ENCODE measurements around the gene PHKB. TPM values are rescaled to one million over a fixed set of nuclear protein-coding genes. Genes with fewer than 3 reads are reported as not detected.
"Not testable (repeated sequence)": the region's sequence is repeated elsewhere in the genome, so short reads cannot be mapped to it uniquely, and the experiment has no call there.

Gene PHKB
- 10 to 100 TPM; 73.7 to 88.5 (median 85.8) TPM for polyA plus RNA-seq (ENCODE audit: insufficient read length in 3 of 3)
- long read RNA-seq, donor 1, partial matches to known transcripts: 11 of 11 reads
- long read RNA-seq, donor 1, other reads (novel, unspliced or antisense): 0 of 11 reads
- long read RNA-seq, donor 2, full-length matches to known transcripts: 3 of 3 reads
- long read RNA-seq, donor 2, partial matches to known transcripts: 0 of 3 reads
- long read RNA-seq, donor 2, other reads (novel, unspliced or antisense): 0 of 3 reads
- long read RNA-seq, donor 3, full-length matches to known transcripts: 8 of 54 reads
- long read RNA-seq, donor 3, partial matches to known transcripts: 46 of 54 reads
- long read RNA-seq, donor 3, other reads (novel, unspliced or antisense): 0 of 54 reads
- long read RNA-seq, donor 4, partial matches to known transcripts: 38 of 39 reads
- long read RNA-seq, donor 4, other reads (novel, unspliced or antisense): 0 of 39 reads
- long read RNA-seq, donor 5: 0 reads
- long read RNA-seq, donor 6, full-length matches to known transcripts: 2 of 2 reads
- long read RNA-seq, donor 6, partial matches to known transcripts: 0 of 2 reads
- long read RNA-seq, donor 6, other reads (novel, unspliced or antisense): 0 of 2 reads
- long read RNA-seq, donor 7, full-length matches to known transcripts: 1 of 1 reads
- long read RNA-seq, donor 7, partial matches to known transcripts: 0 of 1 reads
- long read RNA-seq, donor 7, other reads (novel, unspliced or antisense): 0 of 1 reads
- long read RNA-seq, donor 8: 0 reads
- long read RNA-seq, donor 9, full-length matches to known transcripts: 3 of 3 reads
- long read RNA-seq, donor 9, partial matches to known transcripts: 0 of 3 reads
- long read RNA-seq, donor 9, other reads (novel, unspliced or antisense): 0 of 3 reads
- long read RNA-seq, donor 10, partial matches to known transcripts: 48 of 49 reads
- long read RNA-seq, donor 10, other reads (novel, unspliced or antisense): 0 of 49 reads
- long read RNA-seq, donor 11: 0 reads
- long read RNA-seq, donor 12, full-length matches to known transcripts: 1 of 16 reads
- long read RNA-seq, donor 12, partial matches to known transcripts: 15 of 16 reads
- long read RNA-seq, donor 12, other reads (novel, unspliced or antisense): 0 of 16 reads
- long read RNA-seq, donor 13: 0 reads
- long read RNA-seq, donor 14, partial matches to known transcripts: 0 of 6 reads
- long read RNA-seq, donor 14, other reads (novel, unspliced or antisense): 5 of 6 reads
- long read RNA-seq, donor 15, partial matches to known transcripts: 0 of 2 reads
- long read RNA-seq, donor 15, other reads (novel, unspliced or antisense): 0 of 2 reads
- long read RNA-seq, donor 16, partial matches to known transcripts: 11 of 15 reads
- long read RNA-seq, donor 16, other reads (novel, unspliced or antisense): 0 of 15 reads

DNA sequence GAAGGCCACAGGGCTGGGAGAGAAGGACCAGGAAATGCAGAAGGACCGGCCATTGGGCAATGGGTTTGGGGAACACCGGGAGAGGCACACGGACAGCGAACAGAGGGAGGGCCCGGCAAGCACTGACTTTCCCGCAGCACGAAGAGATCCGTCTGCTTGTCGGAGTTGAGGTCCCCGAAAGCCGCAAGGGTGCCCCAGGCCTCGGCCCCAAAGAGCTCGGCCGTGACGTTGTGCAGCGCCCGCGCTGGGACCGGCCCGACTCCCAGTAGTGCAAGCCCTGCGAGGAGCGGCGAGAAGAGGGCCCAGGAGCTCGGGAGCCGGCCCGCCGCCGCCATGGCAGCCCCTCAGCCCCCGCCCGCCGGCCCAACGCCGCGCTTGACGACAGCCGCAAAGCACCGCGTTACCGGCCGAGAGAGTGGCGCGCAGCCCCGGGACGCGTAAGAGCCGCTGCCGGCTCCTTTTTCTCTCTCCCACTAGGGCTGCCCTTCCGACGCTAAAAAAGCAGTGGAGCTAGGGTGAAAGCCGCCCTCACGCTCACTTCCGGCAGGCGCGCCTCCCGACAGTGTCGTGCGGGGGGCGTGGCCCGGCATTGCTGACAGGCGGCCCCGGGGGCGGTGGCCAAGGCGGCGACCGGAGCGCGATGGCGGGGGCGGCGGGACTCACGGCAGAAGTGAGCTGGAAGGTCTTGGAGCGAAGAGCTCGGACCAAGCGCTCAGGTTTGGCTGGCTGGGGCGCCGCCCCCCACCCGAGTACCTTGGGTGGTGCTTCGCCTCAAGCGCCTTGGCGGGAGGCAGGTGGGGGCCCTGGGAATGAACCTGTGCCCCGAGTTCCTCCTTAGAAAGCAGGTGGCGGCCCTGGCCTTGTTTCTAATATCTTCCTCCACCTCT is at the start of gene PHKB, which contains the start of gene ITFG1:
Gene PHKB, plus strand, starts transcription at position 621 of the 887 bp plus-strand sequence. Its CDS starts 20 bp downstream, at position 641.
Gene ITFG1, minus strand, starts transcription at position 353 of the 887 bp plus-strand sequence. Its CDS starts 18 bp downstream, at position 335.
- peak; percentile 69 to 92 (median 86) for DNase-seq (ENCODE audit: extremely low read depth in 1 of 11, low read depth in 9 of 11, low spot score in 4 of 11)

DNA sequence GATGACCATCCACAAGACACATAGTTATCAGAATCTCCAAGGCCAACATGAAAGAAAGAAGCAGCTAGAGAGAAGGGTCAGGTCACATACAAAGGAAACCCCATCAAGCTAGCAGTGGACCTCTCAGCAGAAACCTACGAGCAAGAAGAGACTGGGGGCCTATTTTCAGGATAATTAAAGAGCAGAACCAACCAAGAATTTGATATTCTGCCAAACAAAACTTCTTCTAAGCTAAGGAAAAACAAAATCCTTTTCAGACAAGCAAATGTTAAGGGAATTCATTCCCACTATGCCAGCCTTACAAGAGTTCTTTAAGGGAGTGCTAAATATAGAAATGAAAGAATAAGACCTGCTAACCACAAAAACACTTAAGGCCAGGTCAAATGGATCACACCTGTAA is 48.1 kb upstream of the PHKB start:
- no peak for DNase-seq (ENCODE audit: extremely low read depth in 1 of 11, low read depth in 9 of 11, low spot score in 4 of 11)

DNA sequence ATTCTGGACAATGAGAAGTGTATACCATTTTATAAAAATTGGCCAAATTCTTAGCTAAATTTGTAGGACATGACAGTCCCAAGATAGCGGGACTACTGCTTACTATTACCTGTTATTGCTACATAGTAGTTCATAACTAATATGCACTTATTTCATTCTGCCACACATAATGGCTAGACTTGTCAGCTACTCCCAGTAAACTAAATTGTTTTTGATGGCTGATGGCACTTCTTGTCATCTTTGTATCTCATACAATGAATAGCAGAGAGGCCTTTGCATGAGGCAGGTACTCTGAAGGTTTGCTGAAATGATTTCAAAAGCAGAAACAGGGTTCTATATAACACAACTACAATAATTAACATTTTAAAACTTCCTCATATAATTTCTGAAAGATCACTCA is 44.3 kb upstream of the PHKB start:
- DNase-seq (ENCODE audit: extremely low read depth in 1 of 11, low read depth in 9 of 11, low spot score in 4 of 11): no peak

- no peak for DNase-seq (ENCODE audit: extremely low read depth in 1 of 11, low read depth in 9 of 11, low spot score in 4 of 11)
Measured at GRCh38 chr16:47424846-47425245, 36.3 kb upstream of the PHKB start.

- DNase-seq (ENCODE audit: extremely low read depth in 1 of 11, low read depth in 9 of 11, low spot score in 4 of 11): no peak
Measured at GRCh38 chr16:47426806-47427205, 34.3 kb upstream of the PHKB start.

DNA sequence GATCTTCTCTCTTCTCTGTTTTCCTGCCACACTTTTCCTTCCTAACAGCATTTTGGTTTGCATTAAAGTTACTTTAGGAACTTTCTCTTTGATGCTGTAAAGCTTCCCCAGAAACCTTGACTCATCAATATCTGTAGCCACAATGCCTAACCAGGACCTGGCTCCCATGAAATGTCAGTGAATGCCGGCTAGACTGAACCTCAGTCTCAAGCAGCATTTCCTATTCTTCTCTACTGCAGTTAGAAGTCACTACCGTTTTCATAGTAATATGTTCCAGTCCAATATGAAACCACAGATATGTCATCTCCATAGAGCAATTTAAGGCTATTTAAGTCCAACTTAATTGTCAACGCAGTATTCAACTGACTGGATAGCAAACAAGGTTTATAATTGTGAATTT is 29.2 kb upstream of the PHKB start:
- DNase-seq (ENCODE audit: extremely low read depth in 1 of 11, low read depth in 9 of 11, low spot score in 4 of 11): no peak

- DNase-seq (ENCODE audit: extremely low read depth in 1 of 11, low read depth in 9 of 11, low spot score in 4 of 11): not testable (repeated sequence)
Measured at GRCh38 chr16:47434274-47434673, 26.9 kb upstream of the PHKB start.

DNA sequence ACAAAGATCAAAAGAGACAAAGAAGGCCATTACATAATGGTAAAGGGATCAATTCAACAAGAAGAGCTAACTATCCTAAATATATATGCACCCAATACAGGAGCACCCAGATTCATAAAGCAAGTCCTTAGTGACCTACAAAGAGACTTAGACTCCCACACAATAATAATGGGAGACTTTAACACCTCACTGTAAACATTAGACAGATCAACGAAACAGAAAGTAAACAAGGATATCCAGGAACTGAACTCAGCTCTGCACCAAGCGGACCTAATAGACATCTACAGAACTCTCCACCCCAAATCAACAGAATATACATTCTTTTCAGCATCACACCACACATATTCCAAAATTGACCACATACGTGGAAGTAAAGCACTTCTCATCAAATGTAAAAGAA is 21.1 kb upstream of the PHKB start:
- DNase-seq (ENCODE audit: extremely low read depth in 1 of 11, low read depth in 9 of 11, low spot score in 4 of 11): not testable (repeated sequence)

DNA sequence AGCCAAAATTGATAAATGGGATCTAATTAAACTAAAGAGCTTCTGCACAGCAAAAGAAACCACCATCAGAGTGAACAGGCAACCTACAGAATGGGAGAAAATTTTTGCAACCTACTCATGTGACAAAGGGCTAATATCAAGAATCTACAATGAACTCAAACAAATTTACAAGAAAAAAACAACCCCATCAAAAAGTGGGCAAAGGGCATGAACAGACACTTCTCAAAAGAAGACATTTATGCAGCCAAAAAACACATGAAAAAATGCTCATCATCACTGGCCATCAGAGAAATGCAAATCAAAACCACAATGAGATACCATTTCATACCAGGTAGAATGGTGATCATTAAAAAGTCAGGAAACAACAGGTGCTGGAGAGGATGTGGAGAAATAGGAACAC is 18.2 kb upstream of the PHKB start:
- not testable (repeated sequence) for DNase-seq (ENCODE audit: extremely low read depth in 1 of 11, low read depth in 9 of 11, low spot score in 4 of 11)

DNA sequence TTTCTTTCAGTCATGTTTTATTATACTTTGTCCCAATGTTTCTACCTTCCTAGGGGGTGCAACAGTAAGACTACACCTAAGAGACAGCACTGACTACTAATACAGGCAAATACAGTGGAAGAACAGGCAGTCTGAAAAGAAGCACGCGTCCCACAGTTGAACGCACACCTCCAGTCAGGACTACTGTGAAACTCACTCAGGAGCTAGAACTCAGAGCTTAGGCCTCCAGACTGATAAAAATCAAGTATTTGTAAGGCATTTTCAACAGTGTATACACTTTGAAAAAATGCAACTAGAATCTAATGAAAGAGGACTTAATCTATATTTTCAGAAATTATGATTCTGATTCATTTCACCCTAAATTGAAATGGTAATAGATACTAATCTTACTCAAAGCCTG is 14.7 kb upstream of the PHKB start:
- no peak for DNase-seq (ENCODE audit: extremely low read depth in 1 of 11, low read depth in 9 of 11, low spot score in 4 of 11)

DNA sequence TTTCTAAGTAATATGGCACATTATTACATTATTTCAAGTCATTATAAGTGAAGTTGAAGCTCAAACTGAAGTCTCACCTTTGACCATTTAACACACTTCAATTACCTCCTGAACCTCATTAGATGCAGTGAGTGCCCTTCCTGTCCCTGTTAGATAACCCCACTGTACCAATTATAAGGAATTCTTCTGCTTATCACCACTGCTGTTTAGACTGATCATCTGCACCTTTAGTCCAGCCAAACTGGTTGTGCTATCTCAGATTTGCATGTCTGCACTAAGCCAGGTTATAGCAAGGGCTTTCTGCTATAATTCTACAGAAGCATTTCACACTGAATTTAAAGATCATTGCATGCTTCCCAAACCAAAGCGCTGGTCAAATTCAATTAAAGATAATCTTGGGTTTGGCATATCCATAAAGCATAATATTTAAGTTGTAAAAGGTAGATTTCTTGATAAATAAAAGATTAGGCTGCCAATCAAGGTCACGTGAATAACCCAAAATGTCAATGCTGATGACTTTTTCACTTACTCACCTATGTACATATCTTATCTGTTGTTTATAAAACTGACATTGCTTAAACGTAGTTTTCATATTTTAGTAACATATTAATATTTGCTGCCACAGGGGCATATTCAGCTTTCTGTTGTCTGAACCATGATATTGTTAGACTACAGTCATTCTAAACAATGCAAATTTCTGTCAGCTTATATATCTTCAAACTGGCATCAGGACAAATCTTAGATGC is 12.1 kb upstream of the PHKB start:
- no peak for DNase-seq (ENCODE audit: extremely low read depth in 1 of 11, low read depth in 9 of 11, low spot score in 4 of 11)

GRCh38 chr16:47449788-47450187 is 11.3 kb upstream of the PHKB start:
- no peak for DNase-seq (ENCODE audit: extremely low read depth in 1 of 11, low read depth in 9 of 11, low spot score in 4 of 11)

DNA sequence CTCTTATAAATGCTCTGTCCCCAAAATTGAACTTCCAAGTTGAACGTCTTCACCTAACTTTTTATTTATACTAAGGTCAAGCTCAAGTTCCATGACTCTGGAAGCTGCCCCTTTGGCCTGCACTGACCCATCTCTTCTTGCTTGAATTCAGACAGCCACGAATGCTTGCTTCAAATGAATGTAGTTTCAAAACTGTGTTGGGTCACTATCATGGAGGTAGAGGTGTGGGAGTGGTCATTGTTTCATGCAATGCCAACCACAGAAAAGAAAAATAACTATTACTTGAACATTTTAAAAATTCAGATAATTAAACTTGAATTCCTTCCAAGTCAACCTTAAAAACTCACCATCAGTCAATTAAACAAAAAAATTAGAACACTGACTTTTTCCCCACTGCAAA is 2.8 kb upstream of the PHKB start:
- no peak for DNase-seq (ENCODE audit: extremely low read depth in 1 of 11, low read depth in 9 of 11, low spot score in 4 of 11)

DNA sequence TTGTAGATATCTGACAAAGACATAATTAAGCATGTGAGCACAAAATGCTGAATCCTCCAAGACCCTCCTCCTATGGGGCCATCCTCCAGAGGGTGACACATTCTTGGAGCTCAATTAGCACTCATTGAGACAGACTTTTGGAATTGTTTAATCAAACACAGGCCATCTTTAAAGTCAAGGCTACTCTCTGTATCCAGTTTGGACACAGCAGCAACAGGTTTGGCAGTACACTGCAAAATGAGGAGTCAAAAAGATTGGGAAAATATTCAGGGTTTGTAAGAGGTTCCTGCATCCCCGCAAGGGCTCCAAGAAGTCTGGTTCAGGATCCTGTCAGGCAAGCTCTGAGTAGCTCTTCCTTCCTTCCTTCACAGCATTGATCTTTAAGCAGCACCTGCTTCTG is 1.5 kb upstream of the PHKB start:
- no peak for DNase-seq (ENCODE audit: extremely low read depth in 1 of 11, low read depth in 9 of 11, low spot score in 4 of 11)

DNA sequence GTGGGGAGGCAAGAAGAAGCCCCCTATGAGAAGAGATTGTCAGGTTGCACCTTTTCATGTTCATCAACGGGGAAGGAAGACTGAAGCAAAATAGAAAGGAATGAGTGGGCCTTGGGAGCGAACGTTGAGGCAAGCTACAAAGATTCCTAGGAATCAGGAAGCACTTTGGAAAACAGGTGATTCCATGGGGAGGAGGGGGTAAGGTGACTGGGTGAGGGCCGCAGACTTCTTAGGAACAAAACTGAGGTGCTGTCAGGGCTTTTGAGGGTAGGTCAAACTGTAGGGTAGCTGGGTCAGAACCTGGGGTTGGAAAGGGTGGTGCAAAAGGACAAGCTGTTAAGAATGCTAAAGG is 796 bp upstream of the PHKB start:
- DNase-seq (ENCODE audit: extremely low read depth in 1 of 11, low read depth in 9 of 11, low spot score in 4 of 11): peak in 2 of 11 donors; percentile 1

- peak in 8 of 11 donors; percentile 8 to 35 (median 18) for DNase-seq (ENCODE audit: extremely low read depth in 1 of 11, low read depth in 9 of 11, low spot score in 4 of 11)
Measured at GRCh38 chr16:47461598-47462266, 601 bp downstream of the PHKB start.
